Measurements from ENCODE around the gene CADM2. TPM values are rescaled to one million over a fixed set of nuclear protein-coding genes. Genes with fewer than 3 reads are reported as not detected.
"Not testable (repeated sequence)": the region's sequence is repeated elsewhere in the genome, so short reads cannot be mapped to it uniquely, and the experiment has no call there.

CADM2 gene
- total RNA-seq, 2 donors from 2014 or later: not detected

- Mint-ChIP-seq H3K27me3 (no peaks in the 10 kb centered on the region), H3K27ac (no peak overlapping the region), H3K4me3 (no peak overlapping the region), H3K9me3 (peaks cover 9% of the 10 kb centered on the region), H3K4me1 (no peaks in the 10 kb centered on the region), H3K36me3 (ENCODE audit: low read depth) (no peaks in the 10 kb centered on the region)
- no peak for ATAC-seq (replicated peaks)
Observed at GRCh38 chr3:85706130-85706529, 747.3 kb downstream of the CADM2 start.

- H3K4me3 Mint-ChIP-seq; ATAC-seq (replicated peaks); H3K27me3 Mint-ChIP-seq; H3K27ac Mint-ChIP-seq; H3K9me3 Mint-ChIP-seq; H3K36me3 Mint-ChIP-seq (ENCODE audit: low read depth); H3K4me1 Mint-ChIP-seq: not testable (repeated sequence)
Observed at GRCh38 chr3:85708325-85708724, 749.5 kb downstream of the CADM2 start.

GRCh38 chr3:85709346-85709892 lies 750.6 kb downstream of the CADM2 start:
- ATAC-seq (replicated peaks): no peak
- Mint-ChIP-seq H3K27ac (no peak overlapping the region), H3K36me3 (ENCODE audit: low read depth) (no peaks in the 10 kb centered on the region), H3K27me3 (no peaks in the 10 kb centered on the region), H3K4me3 (no peak overlapping the region), H3K9me3 (peaks cover 5% of the 10 kb centered on the region), H3K4me1 (no peaks in the 10 kb centered on the region)

- no peaks in the 10 kb centered on the region for H3K4me1 Mint-ChIP-seq
- no peak for ATAC-seq (replicated peaks)
- H3K36me3 Mint-ChIP-seq (ENCODE audit: low read depth): no peaks in the 10 kb centered on the region
- H3K27ac Mint-ChIP-seq: no peak overlapping the region
- no peaks in the 10 kb centered on the region for H3K27me3 Mint-ChIP-seq
- H3K9me3 Mint-ChIP-seq: peaks cover 9% of the 10 kb centered on the region
- no peak overlapping the region for H3K4me3 Mint-ChIP-seq
Observed at GRCh38 chr3:85710490-85710889, 751.7 kb downstream of the CADM2 start.

- Mint-ChIP-seq H3K4me1 (no peaks in the 10 kb centered on the region), H3K36me3 (ENCODE audit: low read depth) (no peaks in the 10 kb centered on the region), H3K9me3 (peaks cover 6% of the 10 kb centered on the region), H3K27ac (no peak overlapping the region), H3K27me3 (no peaks in the 10 kb centered on the region), H3K4me3 (no peak overlapping the region)
- ATAC-seq (replicated peaks): no peak
Observed at GRCh38 chr3:85721409-85722145, 762.8 kb downstream of the CADM2 start.

- no peak overlapping the region for H3K4me3 Mint-ChIP-seq
- no peak overlapping the region for H3K27ac Mint-ChIP-seq
- no peaks in the 10 kb centered on the region for H3K4me1 Mint-ChIP-seq
- peaks cover 12% of the 10 kb centered on the region for H3K9me3 Mint-ChIP-seq
- no peaks in the 10 kb centered on the region for H3K36me3 Mint-ChIP-seq (ENCODE audit: low read depth)
- no peak for ATAC-seq (replicated peaks)
- no peaks in the 10 kb centered on the region for H3K27me3 Mint-ChIP-seq
Observed at GRCh38 chr3:85725809-85726208, 767.0 kb downstream of the CADM2 start.

GRCh38 chr3:85726241-85726640 lies 767.5 kb downstream of the CADM2 start:
- Mint-ChIP-seq H3K9me3 (peaks cover 12% of the 10 kb centered on the region), H3K4me3 (no peak overlapping the region), H3K27ac (no peak overlapping the region), H3K36me3 (ENCODE audit: low read depth) (no peaks in the 10 kb centered on the region), H3K27me3 (no peaks in the 10 kb centered on the region), H3K4me1 (no peaks in the 10 kb centered on the region)
- no peak for ATAC-seq (replicated peaks)

DNA sequence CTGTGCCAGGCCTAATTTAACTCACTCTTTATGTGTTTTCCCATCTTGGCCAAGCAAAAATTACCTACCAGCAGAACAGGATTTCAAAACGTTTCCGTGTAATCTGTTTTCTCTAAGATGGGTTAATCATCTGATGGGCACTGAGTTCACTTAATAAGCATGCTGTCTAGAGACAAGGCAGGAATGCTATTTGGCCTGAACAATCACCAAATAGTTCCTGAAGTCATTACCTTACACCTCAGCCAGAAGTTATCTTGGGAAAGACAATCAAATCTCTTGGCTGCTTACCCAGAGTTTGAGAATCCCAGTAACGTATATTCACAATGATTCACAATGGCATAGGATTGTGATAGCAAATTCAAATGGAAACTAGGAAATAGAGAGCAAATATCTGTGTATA lies 779.1 kb downstream of the CADM2 start:
- Mint-ChIP-seq H3K4me3 (no peak overlapping the region), H3K36me3 (ENCODE audit: low read depth) (no peaks in the 10 kb centered on the region), H3K27me3 (no peaks in the 10 kb centered on the region), H3K9me3 (peaks cover 13% of the 10 kb centered on the region), H3K27ac (no peak overlapping the region), H3K4me1 (no peaks in the 10 kb centered on the region)
- no peak for ATAC-seq (replicated peaks)

DNA sequence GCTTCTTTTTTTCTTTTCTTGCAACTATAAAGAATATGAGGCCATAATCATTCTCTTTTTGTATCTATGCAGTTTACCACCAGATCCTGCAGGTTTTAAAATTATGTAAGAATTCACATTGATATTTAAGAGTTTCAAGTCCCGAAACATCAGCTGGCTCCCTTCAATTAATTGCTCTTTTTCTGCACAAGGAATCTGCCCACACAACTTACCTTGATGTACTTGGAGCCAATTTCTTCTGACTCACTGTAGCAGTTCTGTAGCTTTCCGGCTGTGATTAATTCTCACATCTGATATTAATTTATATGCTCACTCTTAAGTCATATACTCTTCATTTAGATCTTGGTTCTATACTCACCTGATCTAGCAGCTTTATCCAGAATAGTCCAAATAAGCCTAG lies 781.8 kb downstream of the CADM2 start:
- ATAC-seq (replicated peaks): no peak
- no peaks in the 10 kb centered on the region for H3K4me1 Mint-ChIP-seq
- H3K4me3 Mint-ChIP-seq: no peak overlapping the region
- peaks cover 13% of the 10 kb centered on the region for H3K9me3 Mint-ChIP-seq
- no peaks in the 10 kb centered on the region for H3K36me3 Mint-ChIP-seq (ENCODE audit: low read depth)
- no peaks in the 10 kb centered on the region for H3K27me3 Mint-ChIP-seq
- H3K27ac Mint-ChIP-seq: no peak overlapping the region

- Mint-ChIP-seq H3K9me3 (peaks cover 18% of the 10 kb centered on the region), H3K4me3 (no peak overlapping the region), H3K27ac (no peak overlapping the region), H3K4me1 (no peaks in the 10 kb centered on the region), H3K27me3 (no peaks in the 10 kb centered on the region), H3K36me3 (ENCODE audit: low read depth) (no peaks in the 10 kb centered on the region)
- no peak for ATAC-seq (replicated peaks)
Observed at GRCh38 chr3:85758442-85758841, 799.7 kb downstream of the CADM2 start.

GRCh38 chr3:85760342-85760741 lies 801.6 kb downstream of the CADM2 start:
- Mint-ChIP-seq H3K9me3 (peaks cover 12% of the 10 kb centered on the region), H3K4me1 (no peaks in the 10 kb centered on the region), H3K27ac (no peak overlapping the region), H3K27me3 (no peaks in the 10 kb centered on the region), H3K36me3 (ENCODE audit: low read depth) (no peaks in the 10 kb centered on the region), H3K4me3 (no peak overlapping the region)
- ATAC-seq (replicated peaks): no peak

GRCh38 chr3:85780806-85781205 lies 822.0 kb downstream of the CADM2 start:
- Mint-ChIP-seq H3K4me3 (no peak overlapping the region), H3K36me3 (ENCODE audit: low read depth) (no peaks in the 10 kb centered on the region), H3K9me3 (peaks cover 8% of the 10 kb centered on the region), H3K4me1 (no peaks in the 10 kb centered on the region), H3K27me3 (no peaks in the 10 kb centered on the region), H3K27ac (no peak overlapping the region)
- ATAC-seq (replicated peaks): no peak

- no peaks in the 10 kb centered on the region for H3K36me3 Mint-ChIP-seq (ENCODE audit: low read depth)
- no peak overlapping the region for H3K27ac Mint-ChIP-seq
- no peak overlapping the region for H3K4me3 Mint-ChIP-seq
- no peaks in the 10 kb centered on the region for H3K27me3 Mint-ChIP-seq
- ATAC-seq (replicated peaks): no peak
- H3K4me1 Mint-ChIP-seq: no peaks in the 10 kb centered on the region
- H3K9me3 Mint-ChIP-seq: peaks cover 8% of the 10 kb centered on the region
Observed at GRCh38 chr3:85781806-85782205, 823.0 kb downstream of the CADM2 start.

GRCh38 chr3:85783291-85783690 lies 824.5 kb downstream of the CADM2 start:
- no peak for ATAC-seq (replicated peaks)
- Mint-ChIP-seq H3K4me3 (no peak overlapping the region), H3K4me1 (no peaks in the 10 kb centered on the region), H3K9me3 (peaks cover 3% of the 10 kb centered on the region), H3K36me3 (ENCODE audit: low read depth) (no peaks in the 10 kb centered on the region), H3K27me3 (no peaks in the 10 kb centered on the region), H3K27ac (no peak overlapping the region)

DNA sequence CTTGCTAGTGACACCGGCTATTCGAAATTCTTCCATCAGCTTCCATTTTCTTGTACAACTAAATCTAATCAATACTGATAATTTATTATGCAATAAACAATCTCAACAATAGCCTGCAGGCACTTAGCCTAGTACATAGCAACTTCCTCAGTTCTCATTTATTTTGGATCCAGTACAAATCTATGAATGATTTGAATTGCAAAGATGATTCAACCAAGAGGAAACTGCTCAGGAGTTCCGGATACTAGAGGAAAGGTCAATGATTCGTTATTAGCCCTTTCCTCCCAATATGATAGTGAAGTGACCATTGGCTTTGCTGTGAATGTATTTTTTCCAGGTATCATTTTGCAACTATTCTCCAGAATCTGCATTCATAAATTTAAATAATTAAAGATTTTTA lies 827.0 kb downstream of the CADM2 start:
- H3K4me3 Mint-ChIP-seq: no peak overlapping the region
- no peaks in the 10 kb centered on the region for H3K4me1 Mint-ChIP-seq
- H3K36me3 Mint-ChIP-seq (ENCODE audit: low read depth): no peaks in the 10 kb centered on the region
- no peak overlapping the region for H3K27ac Mint-ChIP-seq
- H3K27me3 Mint-ChIP-seq: no peaks in the 10 kb centered on the region
- no peak for ATAC-seq (replicated peaks)
- H3K9me3 Mint-ChIP-seq: peaks cover 1% of the 10 kb centered on the region

Measured in activated T-helper 17 cell treated with anti-CD3 and anti-CD28 coated beads, Interleukin-2, amount 50 U/mL, for 72 hours (primary cell).